HuH-7.5 (cell line): Measurements from ENCODE around the gene TMEM135.

Source experiments
- DNase-seq: peaks from one replicate; pipeline ENCODE4 v3.0.0; 2011; ENCODE audit warnings: low spot score

Gene TMEM135

GRCh38 chr11:87353771-87354345 lies 316.1 kb downstream of the TMEM135 start:
- DNase-seq = no peak

GRCh38 chr11:87355596-87355995 lies 317.9 kb downstream of the TMEM135 start:
- DNase-seq = no peak

- DNase-seq = no peak
Observed at GRCh38 chr11:87356428-87356827, 318.7 kb downstream of the TMEM135 start.

GRCh38 chr11:87358461-87358860 lies 320.7 kb downstream of the TMEM135 start:
- DNase-seq = no peak

GRCh38 chr11:87359401-87359800 lies 321.7 kb downstream of the TMEM135 start:
- DNase-seq = no peak

GRCh38 chr11:87361891-87362290 lies 324.2 kb downstream of the TMEM135 start:
- DNase-seq = no peak

- DNase-seq = no peak
Observed at GRCh38 chr11:87366346-87366745, 328.6 kb downstream of the TMEM135 start.

- DNase-seq = no peak
Observed at GRCh38 chr11:87366763-87367405, 329.1 kb downstream of the TMEM135 start.

- DNase-seq = no peak
Observed at GRCh38 chr11:87368151-87368550, 330.4 kb downstream of the TMEM135 start.

GRCh38 chr11:87368858-87369480 lies 331.2 kb downstream of the TMEM135 start:
- DNase-seq = no peak

GRCh38 chr11:87369888-87370287 lies 332.2 kb downstream of the TMEM135 start:
- no peak for DNase-seq

GRCh38 chr11:87372065-87372464 lies 334.3 kb downstream of the TMEM135 start:
- no peak for DNase-seq
